NCI-H748 (cell line): ENCODE data around the gene SORBS2.

ENCODE experiments used
- DNase-seq: peaks from one replicate; lab custom pipeline; 2025; ENCODE audit not compliant: unreplicated experiment; lab: John Stamatoyannopoulos, UW

The SORBS2 gene

GRCh38 chr4:185536411-185536709 is 275.6 kb downstream of the SORBS2 start:
- peak; percentile 40 for DNase-seq

- peak; percentile 81 for DNase-seq
These were observed 276.2 kb downstream of the SORBS2 start for GRCh38 chr4:185535612-185536410.
